Nephron (organoid): ENCODE data around the gene C19orf73.
"Not testable (repeated sequence)": the region's sequence is repeated elsewhere in the genome, so short reads cannot be mapped to it uniquely, and the experiment has no call there.

ENCODE experiments used
- H3K27ac Mint-ChIP-seq, 3 experiments: 2 replicates each; pipeline ENCODE4 v1.8.0; 2020; ENCODE audit warnings: mixed read lengths in 3 of 3, mild to moderate bottlenecking in 2 of 3, moderate library complexity in 1 of 3
- H3K27me3 Mint-ChIP-seq: 2 replicates; pipeline ENCODE4 v1.8.0; 2021; ENCODE audit warnings: low read depth, mild to moderate bottlenecking, moderate library complexity, mixed read lengths
- H3K36me3 Mint-ChIP-seq: 2 replicates; pipeline ENCODE4 v1.8.0; 2020; ENCODE audit warnings: low read depth, mixed read lengths
- H3K4me1 Mint-ChIP-seq: 2 replicates; pipeline ENCODE4 v1.8.0; 2020; ENCODE audit warnings: mixed read lengths
- H3K4me3 Mint-ChIP-seq, 3 experiments: 2 replicates each; pipeline ENCODE4 v1.8.0; 2020; ENCODE audit warnings: mild to moderate bottlenecking in 3 of 3, mixed read lengths in 3 of 3, moderate library complexity in 2 of 3
- H3K9me3 Mint-ChIP-seq: 2 replicates; pipeline ENCODE4 v1.8.0; 2020; ENCODE audit warnings: mixed read lengths
- CTCF ChIP-seq, 3 experiments: fragments of 200-600 bp; sonication (generic); IDR thresholded peaks; one replicate each; pipeline ENCODE4 v1.5.0; 2021; ENCODE audit warnings: antibody characterized with exemption in 3 of 3; ENCODE audit not compliant: unreplicated experiment in 3 of 3

Gene C19orf73

DNA sequence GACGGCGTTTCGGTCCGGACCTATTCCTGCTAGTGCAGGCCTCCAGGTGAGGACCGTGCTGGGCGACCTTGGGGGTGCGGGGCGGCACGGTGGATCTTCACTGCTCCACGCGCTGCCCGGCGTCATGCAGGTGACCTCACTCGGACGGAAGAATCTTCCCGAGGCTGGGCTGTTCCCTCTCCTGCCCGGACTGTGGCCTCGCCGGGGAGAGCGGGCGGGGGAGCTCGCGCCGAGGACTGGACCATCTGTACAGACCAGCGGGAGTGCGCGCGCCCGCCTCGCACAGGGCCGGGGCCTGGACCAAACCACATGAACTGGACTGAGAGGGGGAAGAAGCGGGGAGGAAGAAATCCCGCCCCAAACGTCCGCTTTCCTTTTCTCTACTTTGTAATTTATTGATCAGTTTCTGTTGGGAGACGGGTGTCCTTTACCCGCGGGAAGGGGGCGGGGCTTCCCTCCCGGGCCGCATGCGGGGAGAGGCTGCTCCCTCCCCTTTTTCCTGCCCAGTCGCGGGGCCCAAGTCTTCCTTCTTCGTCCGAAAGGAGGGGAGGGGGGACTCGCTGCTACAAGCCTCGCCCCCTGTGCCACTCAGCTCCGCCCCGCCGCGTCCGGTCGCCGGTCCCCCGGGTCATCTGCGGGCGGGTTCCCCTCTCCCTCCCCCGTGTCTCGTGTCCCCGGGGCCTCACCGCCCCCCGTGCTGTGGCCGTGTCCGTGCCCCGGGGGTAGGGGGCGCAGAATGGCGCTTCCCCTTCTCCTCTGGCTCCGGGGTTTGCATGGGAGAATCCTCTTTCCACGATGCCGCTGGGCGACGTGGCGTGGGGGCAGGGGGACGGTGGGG lies 31.4 kb upstream of the C19orf73 start:
- peak overlapping the region; percentile 98 to 100 (median 99) for H3K4me3 Mint-ChIP-seq
- TF ChIP-seq CTCF (IDR thresholded peaks at IDR 0.05; ENCODE audit: unreplicated experiment in 3 of 3): no peak
- H3K9me3 Mint-ChIP-seq: no peaks in the 10 kb centered on the region
- H3K4me1 Mint-ChIP-seq: peaks cover 56% of the 10 kb centered on the region
- H3K27me3 Mint-ChIP-seq: peaks cover 10% of the 10 kb centered on the region
- peak overlapping the region; percentile 97 to 99 (median 98) for H3K27ac Mint-ChIP-seq
- no peaks in the 10 kb centered on the region for H3K36me3 Mint-ChIP-seq

GRCh38 chr19:49149652-49150105 lies 30.7 kb upstream of the C19orf73 start:
- Mint-ChIP-seq H3K27ac (peak overlapping the region; percentile 97 to 99 (median 98)), H3K4me3 (peak overlapping the region; percentile 98 to 100 (median 99)), H3K36me3 (no peaks in the 10 kb centered on the region), H3K4me1 (peaks cover 53% of the 10 kb centered on the region), H3K27me3 (peaks cover 7% of the 10 kb centered on the region), H3K9me3 (no peaks in the 10 kb centered on the region)
- TF ChIP-seq CTCF (IDR thresholded peaks at IDR 0.05; ENCODE audit: unreplicated experiment in 3 of 3): no peak

GRCh38 chr19:49148784-49149651 lies 30.1 kb upstream of the C19orf73 start:
- Mint-ChIP-seq H3K27me3 (peaks cover 4% of the 10 kb centered on the region), H3K9me3 (no peaks in the 10 kb centered on the region), H3K4me3 (peak overlapping the region; percentile 98 to 100 (median 99)), H3K27ac (peak overlapping the region; percentile 97 to 99 (median 98)), H3K4me1 (peaks cover 46% of the 10 kb centered on the region), H3K36me3 (no peaks in the 10 kb centered on the region)
- no peak for TF ChIP-seq CTCF (IDR thresholded peaks at IDR 0.05; ENCODE audit: unreplicated experiment in 3 of 3)

GRCh38 chr19:49148044-49148682 lies 29.2 kb upstream of the C19orf73 start:
- Mint-ChIP-seq H3K27me3 (no peaks in the 10 kb centered on the region), H3K4me1 (peaks cover 41% of the 10 kb centered on the region), H3K9me3 (no peaks in the 10 kb centered on the region), H3K4me3 (peak overlapping the region; percentile 98 to 100 (median 99)), H3K36me3 (no peaks in the 10 kb centered on the region), H3K27ac (peak overlapping the region in 2 of 3 experiments; percentile 89 to 97)
- TF ChIP-seq CTCF (IDR thresholded peaks at IDR 0.05; ENCODE audit: unreplicated experiment in 3 of 3): no peak

DNA sequence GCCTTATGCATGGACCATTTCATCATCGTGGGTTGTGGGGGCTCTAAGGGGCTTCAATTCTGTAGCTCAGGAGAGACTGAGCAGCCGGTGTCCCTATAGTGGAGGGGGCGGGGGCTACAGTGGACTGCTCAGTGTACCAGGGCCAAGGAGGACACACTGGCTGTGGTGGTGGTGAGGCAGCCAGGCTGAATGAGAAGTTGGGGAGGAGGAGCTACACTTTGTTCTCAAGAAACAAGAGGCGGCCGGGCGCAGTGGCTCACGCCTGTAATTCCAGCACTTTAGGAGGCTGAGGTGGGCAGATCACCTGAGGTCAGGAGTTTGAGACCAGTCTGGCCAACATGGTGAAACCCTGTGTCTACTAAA lies 27.4 kb upstream of the C19orf73 start:
- Mint-ChIP-seq H3K4me3 (peak overlapping the region; percentile 56 to 77 (median 62)), H3K27ac (peak overlapping the region; percentile 5 to 68 (median 43)), H3K4me1 (peaks cover 44% of the 10 kb centered on the region)
- H3K9me3 Mint-ChIP-seq, H3K36me3 Mint-ChIP-seq, H3K27me3 Mint-ChIP-seq: not testable (repeated sequence)
